HG02970 (cell line): ENCODE measurements around the gene ASTN1.

Experiments
- ATAC-seq: cut with Tn5 transposase; IDR thresholded peaks from one replicate; pipeline ENCODE4 v1.9.1; 2021; ENCODE audit warnings: mild to moderate bottlenecking, moderate library complexity, moderate number of reproducible peaks; ENCODE audit not compliant: unreplicated experiment, low FRiP score

The ASTN1 gene

GRCh38 chr1:176852124-176852523, 312.4 kb downstream of the ASTN1 start:
- no peak for ATAC-seq

DNA sequence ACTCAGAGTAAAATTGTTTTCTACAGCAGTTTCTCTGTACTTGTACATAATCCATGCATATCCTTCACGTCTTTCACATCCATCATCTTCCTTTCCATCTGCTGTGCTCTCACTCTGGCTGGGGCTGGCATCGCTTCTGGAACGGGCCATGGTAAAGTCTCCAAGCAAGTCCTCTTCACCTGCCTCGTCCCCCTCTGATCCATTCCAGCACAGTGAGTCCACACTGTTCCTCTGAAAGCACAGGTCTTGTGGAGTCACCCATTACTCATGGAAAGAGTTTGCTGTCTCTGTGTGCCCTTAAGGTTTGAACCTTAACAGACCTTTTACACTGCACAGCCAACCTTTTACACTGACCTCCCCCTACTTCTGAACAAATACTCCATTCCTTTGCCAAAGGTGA, 313.6 kb downstream of the ASTN1 start:
- ATAC-seq, result no peak

- ATAC-seq, result no peak
Measured at GRCh38 chr1:176849281-176849680, 315.2 kb downstream of the ASTN1 start.

GRCh38 chr1:176847052-176847451, 317.5 kb downstream of the ASTN1 start:
- no peak for ATAC-seq

GRCh38 chr1:176843352-176844297, 320.9 kb downstream of the ASTN1 start:
- ATAC-seq, result no peak

DNA sequence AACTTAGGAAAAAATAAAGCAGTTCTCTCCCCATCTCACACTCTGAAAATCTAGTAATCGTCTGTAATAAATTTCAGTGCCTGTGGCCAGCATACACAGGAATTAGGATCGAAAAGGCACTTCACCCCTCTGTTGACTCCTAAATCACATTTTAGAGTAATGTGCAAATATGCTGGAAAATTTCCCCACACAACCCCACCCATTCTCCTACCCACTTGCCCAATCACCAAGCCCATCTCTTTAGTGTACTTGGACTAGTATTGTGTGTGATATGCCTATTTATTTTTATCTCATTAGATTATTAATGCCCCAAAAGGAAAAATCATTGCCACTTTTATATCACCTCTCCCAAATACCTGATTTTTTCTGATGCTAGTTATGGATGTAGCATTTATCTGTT, 323.3 kb downstream of the ASTN1 start:
- ATAC-seq, result no peak

DNA sequence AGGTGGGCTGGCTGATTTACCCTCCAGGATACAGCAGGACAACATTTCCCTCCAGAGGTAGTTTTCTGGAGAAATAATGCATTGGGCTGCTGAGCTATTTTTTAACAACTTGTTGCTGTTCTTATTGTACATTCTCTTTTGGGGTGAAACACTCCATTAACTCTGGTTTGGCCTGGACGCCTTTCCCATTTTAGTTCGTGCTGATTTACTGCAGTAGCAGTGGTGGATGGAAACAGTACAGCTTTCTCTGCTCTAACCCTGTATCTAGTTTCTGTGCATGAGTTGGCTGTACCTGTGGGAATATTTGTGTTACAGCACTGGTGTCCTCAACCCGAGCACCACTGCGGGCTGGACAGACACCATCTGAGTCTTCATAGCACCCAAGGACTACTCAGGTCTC, 325.3 kb downstream of the ASTN1 start:
- no peak for ATAC-seq

DNA sequence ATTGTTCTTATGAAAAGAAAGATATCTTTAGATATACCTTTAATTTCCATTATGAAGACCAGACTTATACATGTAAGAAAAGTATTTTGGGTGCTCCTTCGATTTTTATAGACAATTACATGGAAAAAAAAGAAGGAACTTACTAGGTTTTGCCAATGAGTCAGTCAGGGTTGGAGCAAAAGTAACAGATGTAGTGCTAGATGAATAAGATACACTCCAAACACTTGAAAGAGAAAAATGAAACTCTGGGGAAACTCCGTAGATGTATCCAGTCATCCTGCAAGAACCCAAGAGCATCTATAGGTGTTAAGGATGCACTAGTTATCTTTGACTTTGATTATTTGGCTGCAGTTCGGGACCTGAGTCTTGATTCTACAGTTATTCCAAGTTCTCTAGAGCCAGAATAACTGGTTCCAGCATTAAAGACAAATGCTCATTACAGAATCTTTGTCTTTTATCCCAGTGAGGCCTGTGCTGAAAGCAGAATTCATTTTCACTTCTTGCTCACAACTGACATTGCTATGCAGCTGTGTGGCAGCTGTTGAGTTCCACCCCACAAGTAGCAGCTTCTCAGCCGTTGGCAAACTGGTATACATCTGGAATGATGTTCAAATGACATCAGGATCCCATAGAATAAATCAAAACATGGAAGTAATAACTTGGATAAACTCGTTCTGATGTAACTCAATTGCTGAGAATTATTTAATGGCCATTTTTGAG, 326.1 kb downstream of the ASTN1 start:
- ATAC-seq, result no peak

DNA sequence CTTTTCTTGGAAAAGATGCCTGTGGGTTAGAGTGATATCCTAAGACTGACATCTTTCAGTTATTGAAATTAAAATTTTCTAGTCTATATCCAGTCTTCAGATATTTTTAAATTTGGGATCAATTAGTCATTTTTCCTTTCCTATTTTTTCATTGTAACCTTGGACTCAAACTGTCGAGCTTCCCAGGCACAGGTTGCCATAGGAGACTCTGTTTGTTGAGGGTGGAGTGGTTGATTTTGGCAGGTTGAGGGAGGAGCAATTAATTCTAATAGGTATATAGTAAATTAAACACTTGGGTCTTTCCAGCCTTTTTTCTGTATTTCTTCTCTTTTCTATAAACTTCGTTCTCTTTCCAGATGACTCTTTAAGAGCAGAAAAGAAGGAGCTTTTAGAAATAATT, 326.8 kb downstream of the ASTN1 start:
- no peak for ATAC-seq

DNA sequence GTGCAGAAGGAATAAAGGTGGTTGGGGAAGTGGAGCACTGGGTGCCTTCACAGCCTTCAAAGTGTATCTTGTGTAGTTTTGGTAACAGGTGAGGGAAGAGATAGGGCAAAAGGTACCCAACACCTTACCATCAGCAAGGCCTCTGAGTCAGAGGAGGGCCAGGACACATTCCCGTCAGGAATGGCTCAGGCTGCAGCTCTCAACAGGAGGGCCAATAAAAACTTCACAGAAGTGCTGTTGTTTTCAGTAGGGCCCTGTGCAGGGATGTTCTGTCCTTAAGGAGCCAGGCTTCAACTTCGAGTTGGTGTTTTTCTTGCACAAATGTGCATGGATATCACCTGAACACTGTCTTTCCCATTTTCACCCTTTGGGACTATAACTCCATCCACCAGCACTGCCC, 333.4 kb downstream of the ASTN1 start:
- no peak for ATAC-seq

DNA sequence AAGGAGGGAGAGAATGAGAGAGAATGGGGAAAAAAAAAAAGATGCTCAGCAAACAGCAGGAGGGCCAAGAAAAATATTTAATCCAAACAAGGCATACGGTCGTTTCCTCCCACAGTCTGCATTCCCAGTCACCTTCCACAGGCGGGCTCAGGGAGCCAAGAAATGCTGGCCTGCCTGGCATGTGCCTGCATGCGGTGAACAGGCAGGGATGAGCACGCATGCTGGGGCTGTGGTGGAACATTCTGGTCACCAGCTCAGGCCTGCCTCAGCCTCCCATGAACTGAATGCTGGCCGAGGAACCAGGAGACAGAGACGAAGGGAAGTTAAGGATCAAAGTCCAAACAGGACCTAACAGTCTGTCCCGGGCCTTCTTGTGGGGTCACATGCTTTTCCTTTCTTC, 335.3 kb downstream of the ASTN1 start:
- ATAC-seq, result no peak

- no peak for ATAC-seq
Measured at GRCh38 chr1:176826265-176826664, 338.2 kb downstream of the ASTN1 start.

GRCh38 chr1:176820391-176821031, 344.0 kb downstream of the ASTN1 start:
- no peak for ATAC-seq

- no peak for ATAC-seq
Measured at GRCh38 chr1:176816232-176816631, 348.3 kb downstream of the ASTN1 start.

- no peak for ATAC-seq
Measured at GRCh38 chr1:176815621-176816020, 348.9 kb downstream of the ASTN1 start.

GRCh38 chr1:176811511-176812288, 352.8 kb downstream of the ASTN1 start:
- ATAC-seq, result no peak

GRCh38 chr1:176809292-176809691, 355.2 kb downstream of the ASTN1 start:
- ATAC-seq, result no peak
